Loucy (cell line): ENCODE results near the gene GTF3C1.

Source experiments
- H2AFZ ChIP-seq: fragments of 200-600 bp; sonication (generic); 2 replicates; pipeline ENCODE4 v1.6.0; 2016; ENCODE audit warnings: antibody characterized with exemption, mild to moderate bottlenecking, low read length, moderate library complexity
- H3F3A ChIP-seq: fragments of 200-600 bp; 2 replicates; pipeline ENCODE4 v1.6.0; 2016; ENCODE audit warnings: antibody characterized with exemption, low read depth, mild to moderate bottlenecking
- H3K27me3 ChIP-seq: fragments of 200-600 bp; sonication (generic); 2 replicates; pipeline ENCODE4 v1.6.1; 2014; ENCODE audit warnings: low read length, mild to moderate bottlenecking; ENCODE audit not compliant: insufficient read depth, poor library complexity, severe bottlenecking
- H3K36me3 ChIP-seq: fragments of 200-600 bp; sonication (generic); 2 replicates; pipeline ENCODE4 v1.6.1; 2016; ENCODE audit warnings: low read length; ENCODE audit not compliant: insufficient read depth
- H3K4me1 ChIP-seq: fragments of 200-600 bp; sonication (generic); 2 replicates; pipeline ENCODE4 v1.5.1; 2014; ENCODE audit warnings: low read length, mild to moderate bottlenecking; ENCODE audit not compliant: insufficient read depth, poor library complexity, severe bottlenecking
- H3K4me2 ChIP-seq: fragments of 200-600 bp; sonication (generic); 2 replicates; pipeline ENCODE4 v1.6.0; 2014; ENCODE audit warnings: antibody characterized with exemption, low read length, low read depth, mild to moderate bottlenecking; ENCODE audit not compliant: poor library complexity, severe bottlenecking
- H3K4me3 ChIP-seq: fragments of 200-600 bp; sonication (generic); 2 replicates; pipeline ENCODE4 v1.5.1; 2014; ENCODE audit warnings: low read length, mild to moderate bottlenecking, mixed read lengths; ENCODE audit not compliant: poor library complexity, severe bottlenecking
- H3K79me2 ChIP-seq: fragments of 200-600 bp; sonication (generic); 2 replicates; pipeline ENCODE4 v1.6.1; 2014; ENCODE audit warnings: low read length; ENCODE audit not compliant: insufficient read depth
- H3K9ac ChIP-seq: fragments of 200-600 bp; sonication (generic); 2 replicates; pipeline ENCODE4 v1.6.0; 2014; ENCODE audit warnings: mild to moderate bottlenecking, low read depth, low read length, moderate library complexity; ENCODE audit not compliant: poor library complexity, severe bottlenecking
- H3K9me2 ChIP-seq: fragments of 200-600 bp; sonication (generic); replicated peaks from 2 replicates; pipeline ENCODE4 v1.6.1; 2016; ENCODE audit warnings: low read depth, low read length, mixed read lengths
- H3K9me3 ChIP-seq: fragments of 200-600 bp; sonication (generic); 2 replicates; pipeline ENCODE4 v1.6.1; 2014; ENCODE audit warnings: mild to moderate bottlenecking, antibody characterized with exemption, low read length, low read depth; ENCODE audit not compliant: insufficient read depth
- H4K20me1 ChIP-seq: fragments of 200-600 bp; sonication (generic); 2 replicates; pipeline ENCODE4 v1.6.0; 2014; ENCODE audit warnings: antibody characterized with exemption, low read length, mild to moderate bottlenecking; ENCODE audit not compliant: insufficient read depth, poor library complexity, severe bottlenecking
- EZH2phosphoT487 ChIP-seq: fragments of 200-600 bp; IDR thresholded peaks from 2 replicates; pipeline ENCODE4 v1.6.1; 2018; ENCODE audit warnings: antibody characterized with exemption, mild to moderate bottlenecking, moderate library complexity, borderline replicate concordance
- TF ChIP-seq, protein P1 (sequence below): fragments of 200-600 bp; sonication (generic); conservative IDR thresholded peaks from 2 replicates; pipeline ENCODE4 v1.5.1; 2014; ENCODE audit warnings: mild to moderate bottlenecking, antibody characterized with exemption, low read length

GTF3C1 gene

GRCh38 chr16:27444470-27444869 lies 105.2 kb downstream of the GTF3C1 start:
- Histone ChIP-seq H3K27me3 (no peaks in the 10 kb centered on the region), H3K9me2 (no peaks in the 10 kb centered on the region), H2AFZ (no peak overlapping the region), H3K79me2 (no peaks in the 10 kb centered on the region), H3K4me1 (peaks cover 26% of the 10 kb centered on the region), H3K4me2 (no peak overlapping the region), H3K9me3 (no peaks in the 10 kb centered on the region; the same call in 1 of the 2 replicates), H3F3A (no peaks in the 10 kb centered on the region), H3K36me3 (peaks cover 24% of the 10 kb centered on the region; the same call in 1 of the 2 replicates), H3K4me3 (no peak overlapping the region), H4K20me1 (no peaks in the 10 kb centered on the region), H3K9ac (no peak overlapping the region)
- TF ChIP-seq, protein P1, sequence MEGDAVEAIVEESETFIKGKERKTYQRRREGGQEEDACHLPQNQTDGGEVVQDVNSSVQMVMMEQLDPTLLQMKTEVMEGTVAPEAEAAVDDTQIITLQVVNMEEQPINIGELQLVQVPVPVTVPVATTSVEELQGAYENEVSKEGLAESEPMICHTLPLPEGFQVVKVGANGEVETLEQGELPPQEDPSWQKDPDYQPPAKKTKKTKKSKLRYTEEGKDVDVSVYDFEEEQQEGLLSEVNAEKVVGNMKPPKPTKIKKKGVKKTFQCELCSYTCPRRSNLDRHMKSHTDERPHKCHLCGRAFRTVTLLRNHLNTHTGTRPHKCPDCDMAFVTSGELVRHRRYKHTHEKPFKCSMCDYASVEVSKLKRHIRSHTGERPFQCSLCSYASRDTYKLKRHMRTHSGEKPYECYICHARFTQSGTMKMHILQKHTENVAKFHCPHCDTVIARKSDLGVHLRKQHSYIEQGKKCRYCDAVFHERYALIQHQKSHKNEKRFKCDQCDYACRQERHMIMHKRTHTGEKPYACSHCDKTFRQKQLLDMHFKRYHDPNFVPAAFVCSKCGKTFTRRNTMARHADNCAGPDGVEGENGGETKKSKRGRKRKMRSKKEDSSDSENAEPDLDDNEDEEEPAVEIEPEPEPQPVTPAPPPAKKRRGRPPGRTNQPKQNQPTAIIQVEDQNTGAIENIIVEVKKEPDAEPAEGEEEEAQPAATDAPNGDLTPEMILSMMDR, result no peak
- no peak for TF ChIP-seq EZH2phosphoT487

DNA sequence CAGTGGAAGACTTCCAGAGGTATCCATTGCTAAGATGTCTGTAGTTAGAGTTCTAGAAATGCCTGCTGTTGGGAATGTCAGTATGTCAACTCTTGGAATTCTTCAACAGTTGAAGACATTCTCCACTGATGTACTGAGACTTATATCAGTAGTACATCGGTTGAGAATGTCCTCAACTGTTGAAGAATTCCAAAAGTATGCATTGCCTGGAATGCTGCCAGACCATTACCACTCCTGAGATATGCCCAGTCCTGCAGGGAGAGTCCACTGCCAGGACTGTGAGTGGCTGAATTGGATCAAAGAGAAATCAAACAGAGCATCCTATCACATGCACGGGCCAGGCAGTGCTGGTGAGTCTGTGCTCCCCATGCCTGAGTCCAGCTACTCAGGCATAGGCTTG lies 105.7 kb downstream of the GTF3C1 start:
- no peaks in the 10 kb centered on the region for H3F3A ChIP-seq
- H3K36me3 ChIP-seq, result peaks cover 24% of the 10 kb centered on the region; the same call in 1 of the 2 replicates
- no peaks in the 10 kb centered on the region for H3K27me3 ChIP-seq
- no peaks in the 10 kb centered on the region; the same call in 1 of the 2 replicates for H3K9me3 ChIP-seq
- H3K4me2 ChIP-seq, result no peak overlapping the region
- no peaks in the 10 kb centered on the region for H4K20me1 ChIP-seq
- no peak overlapping the region for H3K9ac ChIP-seq
- no peaks in the 10 kb centered on the region for H3K79me2 ChIP-seq
- no peaks in the 10 kb centered on the region for H3K9me2 ChIP-seq
- no peak overlapping the region for H3K4me3 ChIP-seq
- peaks cover 21% of the 10 kb centered on the region for H3K4me1 ChIP-seq
- TF ChIP-seq EZH2phosphoT487, result no peak
- TF ChIP-seq, protein P1, result no peak
- H2AFZ ChIP-seq, result no peak overlapping the region

DNA sequence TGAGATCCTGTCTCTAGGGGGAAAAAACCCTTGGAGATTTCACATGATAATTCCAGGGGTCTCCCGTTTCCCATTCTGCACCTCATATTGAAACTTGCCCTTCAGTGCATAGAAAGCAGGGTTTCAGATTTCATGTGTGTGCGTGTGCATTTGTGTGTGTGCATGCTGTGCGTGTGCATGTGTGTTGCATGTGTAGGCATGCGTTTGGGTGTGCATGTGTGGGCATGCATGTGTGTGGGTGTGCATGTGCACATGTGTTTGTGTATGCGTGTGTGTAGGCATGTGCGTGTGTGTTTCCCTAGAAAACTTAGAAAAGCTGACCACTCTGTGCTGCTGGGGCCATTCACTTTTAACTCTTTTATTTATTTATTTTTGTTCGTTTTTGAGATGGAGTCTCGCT lies 107.7 kb downstream of the GTF3C1 start:
- no peaks in the 10 kb centered on the region; the same call in 1 of the 2 replicates for H3K9me3 ChIP-seq
- no peak overlapping the region for H3K4me3 ChIP-seq
- H2AFZ ChIP-seq, result no peak overlapping the region
- TF ChIP-seq, protein P1, result no peak
- TF ChIP-seq EZH2phosphoT487, result no peak
- H3K36me3 ChIP-seq, result peaks cover 22% of the 10 kb centered on the region; the same call in 1 of the 2 replicates
- no peaks in the 10 kb centered on the region for H3K27me3 ChIP-seq
- H3K4me1 ChIP-seq, result peaks cover 12% of the 10 kb centered on the region
- no peaks in the 10 kb centered on the region for H3K79me2 ChIP-seq
- no peak overlapping the region for H3K4me2 ChIP-seq
- H3F3A ChIP-seq, result no peaks in the 10 kb centered on the region
- no peak overlapping the region for H3K9ac ChIP-seq
- no peaks in the 10 kb centered on the region for H3K9me2 ChIP-seq
- no peaks in the 10 kb centered on the region for H4K20me1 ChIP-seq
